NT2/D1 (cell line): Measurements from ENCODE around the gene ALAD.

Experiments used
- DNase-seq: peaks from one replicate; pipeline ENCODE4 v3.0.0-alpha.2; 2011; ENCODE audit warnings: low read depth, low spot score
- H3K27me3 ChIP-seq: 2 replicates; pipeline ENCODE4 v1.6.0; 2011; ENCODE audit warnings: mild to moderate bottlenecking; ENCODE audit not compliant: insufficient read length, insufficient read depth
- H3K36me3 ChIP-seq: 2 replicates; pipeline ENCODE4 v1.6.1; 2011; ENCODE audit warnings: mild to moderate bottlenecking, low read length, mixed read lengths; ENCODE audit not compliant: insufficient read depth, insufficient read length
- H3K4me1 ChIP-seq: 2 replicates; pipeline ENCODE4 v1.5.1; 2011; ENCODE audit not compliant: insufficient read depth, insufficient read length
- H3K4me3 ChIP-seq: 2 replicates; pipeline ENCODE4 v1.5.1; 2011; ENCODE audit warnings: low read depth; ENCODE audit not compliant: insufficient read length
- H3K9ac ChIP-seq: 2 replicates; pipeline ENCODE4 v1.6.0; 2011; ENCODE audit warnings: low read depth; ENCODE audit not compliant: insufficient read length
- H3K9me3 ChIP-seq: 2 replicates; pipeline ENCODE4 v1.5.1; 2011; ENCODE audit warnings: mild to moderate bottlenecking, low read length; ENCODE audit not compliant: insufficient read depth
- SUZ12 ChIP-seq: IDR thresholded peaks from 2 replicates; pipeline ENCODE4 v1.6.1; 2011; ENCODE audit not compliant: insufficient read length, insufficient read depth; ENCODE audit errors: extremely low read depth
- YY1 ChIP-seq: IDR thresholded peaks from 2 replicates; pipeline ENCODE4 v1.6.1; 2011; ENCODE audit not compliant: insufficient read length, insufficient read depth
- ZNF274 ChIP-seq: IDR thresholded peaks from 2 replicates; pipeline ENCODE4 v1.6.1; 2011; ENCODE audit warnings: mild to moderate bottlenecking, low read depth, low read length

ALAD gene

GRCh38 chr9:113360242-113360842 is 40.7 kb downstream of the ALAD start:
- H3K4me3 ChIP-seq, result no peak overlapping the region
- H3K9ac ChIP-seq, result no peak overlapping the region
- no peaks in the 10 kb centered on the region for H3K36me3 ChIP-seq
- H3K27me3 ChIP-seq, result peaks cover 5% of the 10 kb centered on the region
- TF ChIP-seq SUZ12, result no peak
- TF ChIP-seq YY1, result no peak
- TF ChIP-seq ZNF274, result no peak
- peaks cover 3% of the 10 kb centered on the region for H3K4me1 ChIP-seq
- DNase-seq, result no peak
- no peaks in the 10 kb centered on the region for H3K9me3 ChIP-seq

GRCh38 chr9:113359385-113359784 is 41.7 kb downstream of the ALAD start:
- H3K9ac ChIP-seq, result no peak overlapping the region
- H3K4me1 ChIP-seq, result peaks cover 3% of the 10 kb centered on the region
- DNase-seq, result no peak
- no peak for TF ChIP-seq SUZ12
- no peak for TF ChIP-seq YY1
- TF ChIP-seq ZNF274, result no peak
- H3K27me3 ChIP-seq, result peaks cover 5% of the 10 kb centered on the region
- no peak overlapping the region for H3K4me3 ChIP-seq
- no peaks in the 10 kb centered on the region for H3K9me3 ChIP-seq
- no peaks in the 10 kb centered on the region for H3K36me3 ChIP-seq

GRCh38 chr9:113356686-113357292 is 44.3 kb downstream of the ALAD start:
- Histone ChIP-seq H3K4me1 (no peaks in the 10 kb centered on the region), H3K4me3 (no peak overlapping the region), H3K9me3 (no peaks in the 10 kb centered on the region), H3K36me3 (no peaks in the 10 kb centered on the region), H3K9ac (no peak overlapping the region), H3K27me3 (peaks cover 7% of the 10 kb centered on the region)
- DNase-seq, result no peak
- TF ChIP-seq YY1 (no peak), SUZ12 (no peak), ZNF274 (no peak)

- Histone ChIP-seq H3K9ac (no peak overlapping the region), H3K36me3 (no peaks in the 10 kb centered on the region), H3K4me3 (no peak overlapping the region), H3K27me3 (peaks cover 21% of the 10 kb centered on the region), H3K9me3 (no peaks in the 10 kb centered on the region), H3K4me1 (peaks cover 5% of the 10 kb centered on the region)
- TF ChIP-seq ZNF274 (no peak), YY1 (no peak)
- DNase-seq, result no peak
Measured at GRCh38 chr9:113355040-113355596, 46.0 kb downstream of the ALAD start.

- DNase-seq, result no peak
- no peaks in the 10 kb centered on the region for H3K9me3 ChIP-seq
- no peak overlapping the region for H3K4me3 ChIP-seq
- H3K9ac ChIP-seq, result no peak overlapping the region
- peaks cover 41% of the 10 kb centered on the region for H3K27me3 ChIP-seq
- H3K36me3 ChIP-seq, result no peaks in the 10 kb centered on the region
- H3K4me1 ChIP-seq, result peaks cover 8% of the 10 kb centered on the region
- no peak for TF ChIP-seq YY1
- TF ChIP-seq SUZ12, result no peak
- TF ChIP-seq ZNF274, result no peak
Measured at GRCh38 chr9:113352411-113352810, 48.7 kb downstream of the ALAD start.

- H3K9me3 ChIP-seq, result no peaks in the 10 kb centered on the region
- no peaks in the 10 kb centered on the region for H3K36me3 ChIP-seq
- no peak overlapping the region for H3K4me3 ChIP-seq
- no peak for DNase-seq
- H3K9ac ChIP-seq, result no peak overlapping the region
- H3K27me3 ChIP-seq, result peaks cover 44% of the 10 kb centered on the region
- TF ChIP-seq ZNF274 (no peak), SUZ12 (no peak), YY1 (no peak)
- peaks cover 8% of the 10 kb centered on the region for H3K4me1 ChIP-seq
Measured at GRCh38 chr9:113352006-113352405, 49.1 kb downstream of the ALAD start.

GRCh38 chr9:113350937-113351336 is 50.1 kb downstream of the ALAD start:
- Histone ChIP-seq H3K9ac (no peak overlapping the region), H3K27me3 (peaks cover 44% of the 10 kb centered on the region), H3K9me3 (no peaks in the 10 kb centered on the region), H3K4me1 (peaks cover 8% of the 10 kb centered on the region), H3K4me3 (no peak overlapping the region), H3K36me3 (no peaks in the 10 kb centered on the region)
- no peak for DNase-seq
- TF ChIP-seq ZNF274 (no peak), SUZ12 (no peak), YY1 (no peak)
